CD4-positive, CD25-positive, alpha-beta regulatory T cell (primary cell): Measurements from ENCODE around the gene B4GALT4. TPM values are rescaled to one million over a fixed set of nuclear protein-coding genes. Genes with fewer than 3 reads are reported as not detected.
"Not testable (repeated sequence)": the region's sequence is repeated elsewhere in the genome, so short reads cannot be mapped to it uniquely, and the experiment has no call there.

Experiments
- ATAC-seq, 2 donors: fragments of 150-1000 bp; cut with Tn5 transposase; one replicate each; pipeline ENCODE4 v1.10.0; 2021; ENCODE audit warnings: low read depth in 2 of 2, moderate number of reproducible peaks in 2 of 2, moderate library complexity in 1 of 2
- DNase-seq, 3 donors: peaks; one replicate each; pipeline versions ENCODE4 v3.0.0 to v3.0.0-alpha.2; 2012 to 2022; ENCODE audit warnings: mixed read lengths in 1 of 3
- H3K27ac ChIP-seq: one replicate; pipeline ENCODE4 v1.7.0; 2013; ENCODE audit warnings: mild to moderate bottlenecking, low read length; ENCODE audit not compliant: insufficient read depth, poor library complexity, severe bottlenecking
- H3K27me3 ChIP-seq: one replicate; pipeline ENCODE4 v1.7.0; 2013; ENCODE audit warnings: low read length; ENCODE audit not compliant: control insufficient read depth, insufficient read depth
- H3K36me3 ChIP-seq: one replicate; pipeline ENCODE4 v1.7.0; 2013; ENCODE audit warnings: mild to moderate bottlenecking, low read length, moderate library complexity; ENCODE audit not compliant: control insufficient read depth, insufficient read depth
- H3K4me1 ChIP-seq: 2 replicates; pipeline ENCODE4 v1.7.0; 2013; ENCODE audit warnings: mild to moderate bottlenecking, low read length; ENCODE audit not compliant: insufficient read depth, control insufficient read depth, poor library complexity, severe bottlenecking
- H3K4me3 ChIP-seq: one replicate; pipeline ENCODE4 v1.7.0; 2013; ENCODE audit warnings: low read depth, mild to moderate bottlenecking, low read length, moderate library complexity
- H3K9me3 ChIP-seq, 2 experiments: 1 replicate in 1 of 2; 2 replicates in 1 of 2; pipeline ENCODE4 v1.7.0; 2013; ENCODE audit warnings: low read length in 2 of 2, mild to moderate bottlenecking in 1 of 2, moderate library complexity in 1 of 2; ENCODE audit not compliant: control insufficient read depth in 2 of 2
- H3K27ac Mint-ChIP-seq, 3 donors: one replicate each; pipeline ENCODE4 v1.8.0; 2020 to 2022; ENCODE audit warnings: mild to moderate bottlenecking in 3 of 3, mixed read lengths in 3 of 3, moderate library complexity in 2 of 3
- H3K27me3 Mint-ChIP-seq: one replicate; pipeline ENCODE4 v1.8.0; 2022; ENCODE audit warnings: mild to moderate bottlenecking, mixed read lengths
- H3K36me3 Mint-ChIP-seq: one replicate; pipeline ENCODE4 v1.8.0; 2020; ENCODE audit warnings: mixed read lengths
- H3K4me1 Mint-ChIP-seq, 4 donors: one replicate each; pipeline ENCODE4 v1.8.0; 2020 to 2022; ENCODE audit warnings: mixed read lengths in 4 of 4, mild to moderate bottlenecking in 1 of 4
- H3K4me3 Mint-ChIP-seq, 4 donors: one replicate each; pipeline ENCODE4 v1.8.0; 2020 to 2022; ENCODE audit warnings: mild to moderate bottlenecking in 4 of 4, mixed read lengths in 4 of 4, moderate library complexity in 3 of 4
- H3K9me3 Mint-ChIP-seq, 7 donors: one replicate each; pipeline ENCODE4 v1.8.0; 2020 to 2022; ENCODE audit warnings: mixed read lengths in 7 of 7, mild to moderate bottlenecking in 3 of 7, moderate library complexity in 2 of 7
- polyA plus RNA-seq, 4 donors: library from polyadenylated mRNA; unstranded; fragments of 300-500 nt; fragmentation: Illumina TruSeq; gene quantifications; one replicate each; pipeline ENCODE4 v1.2.3, GENCODE V29; 2021
- total RNA-seq: library from RNA; stranded (reverse); gene quantifications from one replicate; pipeline ENCODE4 v1.2.3, GENCODE V29; 2022

B4GALT4 gene
- total and polyA plus RNA-seq, 5 donors from 2014 or later: 6.4 to 13.1 (median 7.3) TPM

GRCh38 chr3:119176778-119177177, 63.9 kb downstream of the B4GALT4 start:
- H3K27ac ChIP-seq: no peak overlapping the region
- no peaks in the 10 kb centered on the region for H3K36me3 ChIP-seq
- Mint-ChIP-seq H3K4me3 (no peak overlapping the region), H3K4me1 (no peaks in the 10 kb centered on the region), H3K36me3 (no peaks in the 10 kb centered on the region), H3K27me3 (peaks cover 26% of the 10 kb centered on the region), H3K27ac (no peak overlapping the region), H3K9me3 (peaks cover 0 to 2% (median 0%) of the 10 kb centered on the region in 7 donors)
- ATAC-seq (no peak), DNase-seq (no peak)
- no peak overlapping the region for H3K4me3 ChIP-seq
- no peaks in the 10 kb centered on the region for H3K4me1 ChIP-seq
- peaks cover 12% of the 10 kb centered on the region for H3K27me3 ChIP-seq
- no peaks in the 10 kb centered on the region for H3K9me3 ChIP-seq

GRCh38 chr3:119175872-119176756, 64.6 kb downstream of the B4GALT4 start:
- no peaks in the 10 kb centered on the region for H3K4me1 ChIP-seq
- H3K36me3 ChIP-seq: no peaks in the 10 kb centered on the region
- ATAC-seq (no peak), DNase-seq (no peak)
- Mint-ChIP-seq H3K27ac (no peak overlapping the region), H3K4me1 (no peaks in the 10 kb centered on the region), H3K36me3 (no peaks in the 10 kb centered on the region), H3K27me3 (peaks cover 26% of the 10 kb centered on the region), H3K4me3 (no peak overlapping the region), H3K9me3 (peaks cover 0 to 2% (median 0%) of the 10 kb centered on the region in 7 donors)
- peaks cover 12% of the 10 kb centered on the region for H3K27me3 ChIP-seq
- H3K9me3 ChIP-seq: no peaks in the 10 kb centered on the region
- H3K4me3 ChIP-seq: no peak overlapping the region
- no peak overlapping the region for H3K27ac ChIP-seq

- no peak for ATAC-seq
- peaks cover 0 to 3% (median 0%) of the 10 kb centered on the region in 7 donors for H3K9me3 Mint-ChIP-seq
Observed at GRCh38 chr3:119173325-119173724, 67.4 kb downstream of the B4GALT4 start, which contains the start of gene UPK1B. Gene UPK1B, plus strand, starts transcription at chr3:119173598. Its CDS starts 13,144 bp downstream, at chr3:119186742.

GRCh38 chr3:119170821-119171220, 69.9 kb downstream of the B4GALT4 start:
- Mint-ChIP-seq H3K27ac (no peak overlapping the region), H3K4me3 (no peak overlapping the region), H3K27me3 (peaks cover 22% of the 10 kb centered on the region), H3K36me3 (no peaks in the 10 kb centered on the region), H3K4me1 (no peaks in the 10 kb centered on the region), H3K9me3 (peaks cover 0 to 3% (median 0%) of the 10 kb centered on the region in 7 donors)
- Histone ChIP-seq H3K4me1 (no peaks in the 10 kb centered on the region), H3K36me3 (no peaks in the 10 kb centered on the region), H3K27me3 (peaks cover 10% of the 10 kb centered on the region), H3K4me3 (no peak overlapping the region), H3K27ac (no peak overlapping the region), H3K9me3 (no peaks in the 10 kb centered on the region)
- DNase-seq (no peak), ATAC-seq (no peak)

More at GRCh38 chr3:119173325-119173724, 67.4 kb downstream of the B4GALT4 start, which contains the start of gene UPK1B:
- H3K4me3 Mint-ChIP-seq: no peak within 1 kb of the TSS
- Histone ChIP-seq H3K4me1 (no peaks in the 10 kb centered on the region), H3K36me3 (no peaks in the 10 kb centered on the region), H3K4me3 (no peak within 1 kb of the TSS), H3K27me3 (peaks cover 10% of the 10 kb centered on the region), H3K27ac (no peak within 1 kb of the TSS), H3K9me3 (no peaks in the 10 kb centered on the region)
- H3K27me3 Mint-ChIP-seq: peaks cover 26% of the 10 kb centered on the region
- no peaks in the 10 kb centered on the region for H3K36me3 Mint-ChIP-seq
- H3K27ac Mint-ChIP-seq: peak within 1 kb of the TSS in 1 of 3 donors; percentile 23
- no peak for DNase-seq
- no peaks in the 10 kb centered on the region for H3K4me1 Mint-ChIP-seq

- H3K36me3 ChIP-seq, H3K27ac Mint-ChIP-seq, H3K9me3 ChIP-seq, H3K36me3 Mint-ChIP-seq, H3K4me1 Mint-ChIP-seq, DNase-seq, H3K27me3 ChIP-seq, H3K4me3 Mint-ChIP-seq, H3K9me3 Mint-ChIP-seq, H3K4me1 ChIP-seq, ATAC-seq, H3K27ac ChIP-seq, H3K4me3 ChIP-seq: not testable (repeated sequence)
- peaks cover 13% of the 10 kb centered on the region for H3K27me3 Mint-ChIP-seq
Observed at GRCh38 chr3:119164745-119165144, 75.9 kb downstream of the B4GALT4 start.

Other genes with a start within 250 kb of the B4GALT4 start
- not detected for gene IGSF11, start 206.0 kb downstream of the B4GALT4 start, total RNA-seq
- gene IGSF11, start 206.0 kb downstream of the B4GALT4 start, polyA plus RNA-seq: not detected
- gene TEX55, start 94.7 kb downstream of the B4GALT4 start, total RNA-seq: not detected
- not detected for gene TEX55, start 94.7 kb downstream of the B4GALT4 start, polyA plus RNA-seq
- gene UPK1B, start 67.3 kb downstream of the B4GALT4 start, total RNA-seq: not detected
- not detected for gene UPK1B, start 67.3 kb downstream of the B4GALT4 start, polyA plus RNA-seq
- 13.6 TPM for gene ARHGAP31, start 53.5 kb upstream of the B4GALT4 start, total RNA-seq
- 1 to 10 TPM; 2.6 to 5.1 (median 4.1) TPM for gene ARHGAP31, start 53.5 kb upstream of the B4GALT4 start, polyA plus RNA-seq
- 49.7 TPM for gene TMEM39A, start 222.7 kb upstream of the B4GALT4 start, total RNA-seq
- 10 to 100 TPM in 3 of 4 donors, 1 to 10 TPM in 1; 8.5 to 18.0 (median 11.6) TPM for gene TMEM39A, start 222.7 kb upstream of the B4GALT4 start, polyA plus RNA-seq
- gene POGLUT1, start 228.1 kb upstream of the B4GALT4 start, total RNA-seq: 31.4 TPM
- 10 to 100 TPM; 31.9 to 43.2 (median 36.5) TPM for gene POGLUT1, start 228.1 kb upstream of the B4GALT4 start, polyA plus RNA-seq